HG03354 (cell line): ENCODE data around the gene SOX1.

Source experiments
- ATAC-seq: cut with Tn5 transposase; IDR thresholded peaks from one replicate; pipeline ENCODE4 v1.9.1; 2021; ENCODE audit warnings: mild to moderate bottlenecking; ENCODE audit not compliant: unreplicated experiment, poor library complexity, severe bottlenecking

SOX1 gene

DNA sequence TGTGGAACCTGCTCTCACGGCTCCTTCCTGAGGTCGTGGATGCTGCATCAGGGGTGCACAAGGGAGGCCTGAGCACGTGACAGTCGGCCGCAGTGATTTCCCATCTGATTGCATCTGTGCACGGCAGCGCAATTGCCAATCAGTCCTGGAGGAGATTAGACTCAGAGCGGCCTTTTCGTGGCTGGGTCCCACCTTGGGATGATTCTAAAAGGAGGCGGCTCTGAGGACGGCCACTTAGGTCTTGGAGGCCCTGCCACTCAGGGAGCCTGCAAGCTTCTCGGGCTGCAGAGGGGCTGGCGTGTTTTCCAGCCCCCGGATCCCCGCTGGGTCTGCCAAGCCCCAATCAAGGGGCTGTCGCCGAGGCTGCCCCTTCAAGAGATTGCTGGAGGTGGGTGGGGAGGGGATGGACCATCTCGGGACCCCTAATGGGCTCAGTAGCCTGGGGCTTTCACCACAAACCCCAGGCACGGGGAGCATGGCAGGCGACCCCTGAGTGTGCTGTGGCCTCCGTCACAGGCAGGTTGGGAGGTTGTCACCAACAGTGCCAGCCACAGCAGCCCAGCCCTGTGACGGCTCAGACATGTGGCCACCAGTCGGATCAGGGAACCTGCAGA, 51.6 kb downstream of the SOX1 start:
- no peak for ATAC-seq

DNA sequence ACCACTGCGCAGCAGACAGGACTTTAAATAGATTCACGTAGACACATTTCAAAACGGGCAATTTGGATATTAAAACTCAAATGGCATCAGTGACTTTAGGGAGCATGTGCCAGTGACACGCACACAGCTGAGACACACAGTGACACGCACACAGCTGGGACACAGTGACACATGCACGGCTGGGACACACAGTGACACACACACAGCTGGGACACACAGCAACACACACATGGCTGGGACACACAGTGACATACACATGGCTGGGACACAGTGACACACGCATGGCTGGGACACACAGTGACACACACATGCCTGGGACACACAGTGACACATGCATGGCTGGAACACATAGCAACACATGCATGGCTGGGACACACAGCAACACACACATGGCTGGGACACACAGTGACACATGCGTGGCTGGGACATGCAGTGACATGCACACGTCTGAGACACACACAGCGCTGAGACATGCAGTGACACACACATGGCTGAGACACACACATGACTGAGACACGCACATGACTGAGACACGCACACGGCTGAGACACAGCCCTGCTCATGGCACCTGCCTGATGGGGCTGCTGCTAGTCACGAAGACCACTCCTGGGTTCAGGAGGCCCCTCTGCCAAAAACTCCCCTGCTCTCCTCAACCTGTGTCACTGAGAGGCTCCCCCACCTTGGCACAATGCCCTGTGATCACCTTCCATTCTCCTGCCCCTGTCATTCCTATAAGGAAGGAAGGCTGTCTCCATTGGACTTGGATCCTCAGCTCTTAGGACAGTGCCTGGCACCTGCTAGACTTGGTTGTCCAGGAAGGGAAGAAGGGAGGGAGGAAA, 52.5 kb downstream of the SOX1 start:
- ATAC-seq: no peak

DNA sequence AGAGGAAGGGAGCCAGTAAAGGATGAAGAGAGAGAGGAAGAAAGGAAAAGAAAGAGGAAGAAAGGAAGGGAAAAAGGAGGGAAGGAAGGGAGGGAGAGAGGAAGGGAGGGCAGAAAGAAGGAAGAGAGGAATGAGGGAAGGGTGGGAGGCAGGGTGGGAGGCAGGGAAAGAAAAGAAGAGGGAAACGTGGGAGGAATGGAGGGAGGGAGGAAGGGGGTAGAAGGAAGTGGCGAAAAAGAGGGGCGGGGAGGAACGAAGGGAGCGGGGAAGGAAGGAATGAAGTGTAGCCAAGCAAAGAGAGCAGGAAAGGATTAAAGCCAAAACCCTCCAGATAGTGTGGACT, 53.1 kb downstream of the SOX1 start:
- no peak for ATAC-seq
